Activated naive CD4-positive, alpha-beta T cell treated with anti-CD3 and anti-CD28 coated beads, Interleukin-2, amount 50 U/mL, for 72 hours (primary cell): ENCODE measurements around the gene XKRX. TPM values are rescaled to one million over a fixed set of nuclear protein-coding genes. Genes with fewer than 3 reads are reported as not detected.

Source experiments
- ATAC-seq, 2 donors: fragments of 150-1000 bp; cut with Tn5 transposase; 2 replicates each; pipeline ENCODE4 v1.10.0; 2021; ENCODE audit warnings: mild to moderate bottlenecking in 2 of 2, moderate library complexity in 2 of 2
- DNase-seq, 2 donors: peaks; one replicate each; pipeline ENCODE4 v3.0.0; 2021 to 2022; ENCODE audit warnings: low spot score in 2 of 2
- H3K27ac Mint-ChIP-seq, 2 donors: one replicate each; pipeline ENCODE4 v1.8.0; 2022; ENCODE audit warnings: mild to moderate bottlenecking in 2 of 2, mixed read lengths in 2 of 2
- H3K36me3 Mint-ChIP-seq, 2 donors: one replicate each; pipeline ENCODE4 v1.8.0; 2022; ENCODE audit warnings: mixed read lengths in 2 of 2
- H3K9me3 Mint-ChIP-seq, 2 donors: one replicate each; pipeline ENCODE4 v1.8.0; 2022; ENCODE audit warnings: mixed read lengths in 2 of 2
- total RNA-seq, 2 donors: library from RNA; stranded (reverse); gene quantifications; one replicate each; pipeline ENCODE4 v1.2.3, GENCODE V29; 2022

Gene XKRX
- total RNA-seq, 2 donors from 2014 or later = 0.77 to 2.0 TPM

DNA sequence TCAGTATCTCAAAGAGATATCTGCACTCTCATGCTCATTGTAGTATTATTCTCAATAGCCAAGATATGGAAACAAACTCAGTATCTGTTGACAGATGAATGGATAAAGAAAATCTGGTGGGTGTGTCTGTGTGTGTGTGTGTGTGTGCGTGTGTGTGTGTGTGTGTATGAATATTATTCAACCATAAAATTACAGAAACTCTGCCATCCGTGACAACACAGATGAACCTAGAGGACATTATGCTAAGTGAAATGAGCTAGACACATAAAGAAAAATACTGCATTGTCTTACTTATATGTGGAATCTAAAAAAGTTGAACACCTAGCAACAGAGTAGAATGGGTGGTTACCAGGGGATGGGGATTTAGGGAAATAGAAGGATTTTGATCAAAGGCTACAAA lies 13.2 kb downstream of the XKRX start:
- Mint-ChIP-seq H3K36me3 (peaks cover 0 to 8% of the 10 kb centered on the region in 2 donors), H3K9me3 (no peaks in the 10 kb centered on the region)
- DNase-seq = no peak

GRCh38 chrX:100913111-100913510 lies 15.6 kb downstream of the XKRX start:
- DNase-seq = no peak
- ATAC-seq = no peak
- H3K36me3 Mint-ChIP-seq = peaks cover 0 to 8% of the 10 kb centered on the region in 2 donors
- H3K9me3 Mint-ChIP-seq = no peaks in the 10 kb centered on the region
- no peak overlapping the region for H3K27ac Mint-ChIP-seq

More for the DNA sequence above, 13.2 kb downstream of the XKRX start:
- H3K27ac Mint-ChIP-seq = no peak overlapping the region
- no peak for ATAC-seq

DNA sequence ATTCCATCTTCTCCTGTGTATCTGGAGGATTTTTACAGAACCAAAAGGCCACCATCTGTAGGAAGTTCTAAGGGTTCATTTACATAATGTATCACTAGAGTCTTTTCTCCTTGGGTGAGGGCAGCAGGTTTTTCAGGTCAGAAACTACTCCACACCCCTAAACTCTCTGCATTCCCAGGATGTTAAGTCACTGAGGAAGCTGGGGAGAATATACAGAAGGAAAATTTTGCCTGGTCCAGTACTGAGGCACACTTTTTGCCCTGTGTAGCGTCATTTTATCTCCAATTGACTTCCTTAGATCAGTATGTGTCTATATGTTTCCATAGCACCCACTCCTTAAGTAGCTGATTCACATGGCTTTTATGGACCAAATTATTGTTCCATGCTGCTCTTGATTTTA lies 17.0 kb downstream of the XKRX start:
- Mint-ChIP-seq H3K36me3 (peaks cover 0 to 8% of the 10 kb centered on the region in 2 donors), H3K27ac (no peak overlapping the region), H3K9me3 (no peaks in the 10 kb centered on the region)
- no peak for ATAC-seq
- no peak for DNase-seq

DNA sequence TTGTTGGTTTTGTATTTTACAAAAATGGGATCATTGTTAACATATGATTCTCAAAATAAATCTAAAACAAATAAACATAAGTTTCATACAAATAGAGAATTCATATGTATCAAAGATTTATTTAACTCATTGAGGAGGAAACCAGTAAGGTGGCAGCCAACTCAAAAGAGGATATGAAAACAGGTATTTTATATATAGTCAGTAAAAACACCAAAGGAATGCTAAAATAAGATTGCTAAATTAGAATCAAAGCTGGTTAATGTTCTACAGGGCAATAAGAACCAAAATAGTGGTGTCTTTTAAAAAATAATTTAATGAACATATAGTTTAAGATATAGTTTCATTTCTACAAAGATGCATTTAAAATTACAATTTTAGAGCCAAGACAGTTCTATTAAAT lies 23.1 kb downstream of the XKRX start:
- no peaks in the 10 kb centered on the region for H3K9me3 Mint-ChIP-seq

DNA sequence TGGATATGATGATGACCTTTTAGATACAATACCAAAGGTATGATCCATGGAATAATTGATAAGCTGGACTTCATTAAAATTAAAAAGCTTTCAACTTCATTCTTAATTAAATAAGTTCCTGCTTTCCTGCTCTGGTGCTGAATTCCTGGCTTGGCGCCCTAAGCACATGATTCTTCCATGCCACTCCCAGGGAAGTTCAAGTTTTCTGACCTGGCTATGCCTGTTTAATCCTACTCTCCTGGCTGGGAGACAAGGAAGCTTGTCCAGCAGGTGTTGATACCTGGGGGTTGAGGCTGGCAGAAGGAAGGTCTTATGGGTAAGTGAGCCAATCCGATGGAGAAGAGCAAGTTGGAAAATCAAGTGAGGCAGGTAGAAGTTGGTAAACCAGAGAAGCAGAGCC lies 24.3 kb downstream of the XKRX start:
- H3K27ac Mint-ChIP-seq = no peak overlapping the region
- ATAC-seq (no peak), DNase-seq (no peak)
- no peaks in the 10 kb centered on the region for H3K9me3 Mint-ChIP-seq
- H3K36me3 Mint-ChIP-seq = no peaks in the 10 kb centered on the region

More for the DNA sequence above, 23.1 kb downstream of the XKRX start:
- no peak for DNase-seq
- Mint-ChIP-seq H3K36me3 (no peaks in the 10 kb centered on the region), H3K27ac (no peak overlapping the region)
- ATAC-seq = no peak

- Mint-ChIP-seq H3K9me3 (no peaks in the 10 kb centered on the region), H3K27ac (no peak overlapping the region), H3K36me3 (no peaks in the 10 kb centered on the region)
- DNase-seq = peak in 1 of 2 donors; percentile 3
- peak; percentile 77 to 78 for ATAC-seq
Measured at GRCh38 chrX:100895365-100896075, 33.2 kb downstream of the XKRX start.

DNA sequence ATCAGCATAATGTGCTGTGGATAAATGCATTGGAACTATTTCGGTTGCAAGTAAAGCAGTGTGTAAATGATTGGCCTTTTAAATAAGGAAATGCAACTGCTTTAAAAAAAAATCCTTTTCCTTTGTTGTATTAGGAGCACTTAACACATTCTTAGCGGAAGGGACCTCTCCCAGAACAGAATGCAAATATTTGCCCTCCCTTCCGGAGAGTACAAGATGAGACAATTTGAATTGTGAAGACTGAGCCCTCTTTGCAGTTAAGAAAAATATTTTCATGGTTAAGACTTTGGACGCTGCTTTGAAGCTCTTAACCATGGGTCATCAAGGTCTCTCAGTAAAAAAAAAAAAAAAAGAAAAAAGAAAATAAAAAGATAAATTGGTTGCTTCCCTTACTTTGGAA lies 45.1 kb downstream of the XKRX start:
- DNase-seq = no peak
- Mint-ChIP-seq H3K9me3 (no peaks in the 10 kb centered on the region), H3K36me3 (no peaks in the 10 kb centered on the region), H3K27ac (no peak overlapping the region)
- ATAC-seq = no peak

DNA sequence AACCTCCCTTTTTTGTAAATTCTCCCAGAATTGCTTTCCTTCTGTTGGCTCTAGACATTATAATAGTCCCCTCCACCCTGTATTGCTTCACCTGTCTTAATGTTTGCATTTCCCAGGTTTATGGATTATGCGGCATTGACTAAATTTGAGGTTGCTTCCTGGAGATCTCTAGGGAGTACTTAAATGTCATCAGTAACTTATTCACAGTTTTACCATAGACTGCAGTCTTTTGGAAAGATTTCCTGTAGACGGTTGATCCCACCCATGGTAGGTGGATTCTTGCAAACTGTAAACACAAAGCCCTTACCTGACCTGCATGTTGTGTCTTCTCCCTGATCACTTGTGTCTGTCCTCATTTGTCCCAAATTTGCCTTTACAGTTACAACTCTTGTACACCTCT lies 48.3 kb downstream of the XKRX start:
- H3K36me3 Mint-ChIP-seq = no peaks in the 10 kb centered on the region
- H3K27ac Mint-ChIP-seq = no peak overlapping the region
- ATAC-seq (no peak), DNase-seq (no peak)
- H3K9me3 Mint-ChIP-seq = no peaks in the 10 kb centered on the region

GRCh38 chrX:100874325-100874724 lies 54.4 kb downstream of the XKRX start, which contains the start of gene NOX1:
TSS of gene NOX1 (minus strand) at chrX:100874359. CDS start at chrX:100874139, 220 bp downstream.
- no peak for DNase-seq
- ATAC-seq = no peak
- H3K36me3 Mint-ChIP-seq = no peaks in the 10 kb centered on the region
- H3K27ac Mint-ChIP-seq = no peak within 1 kb of the TSS
- H3K9me3 Mint-ChIP-seq = no peaks in the 10 kb centered on the region

DNA sequence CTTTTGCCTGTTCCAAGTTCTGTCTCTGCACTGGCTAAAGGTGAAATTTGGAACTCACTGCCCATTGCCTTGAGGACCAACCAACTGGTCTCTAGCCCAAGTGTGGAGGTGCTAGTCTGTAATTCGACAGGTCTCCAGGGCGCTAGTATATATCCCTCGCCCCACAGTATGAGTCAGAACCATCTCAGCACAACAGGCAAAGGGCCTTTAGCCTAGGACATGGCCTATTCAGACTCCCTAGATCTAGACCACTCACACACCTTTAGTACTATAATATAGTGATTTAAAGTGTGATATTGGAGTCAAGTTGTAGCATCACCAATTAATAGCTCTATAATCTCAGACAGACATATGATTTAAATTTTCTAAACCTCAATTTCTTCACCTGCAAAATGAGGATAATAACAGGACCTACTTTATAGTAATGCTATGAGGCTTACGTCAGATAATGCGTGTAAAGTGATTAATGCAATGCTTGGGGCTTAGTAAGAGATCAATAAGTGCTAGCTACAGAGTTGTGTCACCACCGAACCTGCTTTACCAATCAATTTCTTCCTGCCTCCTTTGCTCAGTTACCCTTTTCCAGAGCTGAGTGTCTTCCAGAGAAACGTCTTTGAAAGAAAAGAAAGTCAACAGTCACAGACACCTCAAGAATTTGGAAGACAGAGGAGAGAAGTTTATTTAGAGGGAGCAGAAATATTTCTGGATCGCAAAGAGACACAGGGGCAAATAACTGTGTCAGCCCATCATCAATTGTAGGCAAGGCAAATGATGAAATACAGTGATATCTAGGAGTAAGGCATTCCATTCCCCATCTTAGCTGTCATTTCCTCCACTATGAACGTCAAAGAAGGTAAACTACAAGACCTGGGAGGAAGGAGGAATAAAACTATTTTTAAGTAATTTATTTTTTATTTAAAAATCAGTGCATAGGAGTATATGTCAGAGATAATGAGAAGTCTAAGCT lies 56.8 kb downstream of the XKRX start:
- Mint-ChIP-seq H3K9me3 (no peaks in the 10 kb centered on the region), H3K27ac (no peak overlapping the region), H3K36me3 (no peaks in the 10 kb centered on the region)
- ATAC-seq (no peak), DNase-seq (no peak)

GRCh38 chrX:100870527-100870926 lies 58.2 kb downstream of the XKRX start:
- H3K36me3 Mint-ChIP-seq = no peaks in the 10 kb centered on the region
- H3K27ac Mint-ChIP-seq = no peak overlapping the region
- no peak for DNase-seq
- no peaks in the 10 kb centered on the region for H3K9me3 Mint-ChIP-seq
- no peak for ATAC-seq

DNA sequence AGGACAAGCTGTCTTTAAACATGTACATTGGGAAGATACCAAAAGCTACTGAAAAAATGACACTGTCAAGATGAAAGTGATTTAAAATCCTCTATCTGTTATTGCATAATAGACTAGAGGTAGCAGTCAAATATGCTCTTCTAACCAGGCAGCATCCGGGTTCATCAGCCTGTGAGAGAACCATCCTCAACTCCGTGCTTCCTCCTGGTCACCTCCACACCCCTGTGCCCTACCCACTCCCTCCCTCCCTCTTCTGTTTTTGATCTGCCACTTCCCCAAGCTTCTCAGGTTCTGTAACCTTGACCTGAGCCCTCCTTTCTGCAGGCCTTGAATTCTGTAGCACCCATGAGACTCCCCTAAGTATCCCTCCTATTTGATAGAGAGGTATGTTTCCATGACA lies 60.4 kb downstream of the XKRX start:
- ATAC-seq = no peak
- H3K27ac Mint-ChIP-seq = no peak overlapping the region
- H3K9me3 Mint-ChIP-seq = no peaks in the 10 kb centered on the region
- no peak for DNase-seq
- H3K36me3 Mint-ChIP-seq = no peaks in the 10 kb centered on the region

DNA sequence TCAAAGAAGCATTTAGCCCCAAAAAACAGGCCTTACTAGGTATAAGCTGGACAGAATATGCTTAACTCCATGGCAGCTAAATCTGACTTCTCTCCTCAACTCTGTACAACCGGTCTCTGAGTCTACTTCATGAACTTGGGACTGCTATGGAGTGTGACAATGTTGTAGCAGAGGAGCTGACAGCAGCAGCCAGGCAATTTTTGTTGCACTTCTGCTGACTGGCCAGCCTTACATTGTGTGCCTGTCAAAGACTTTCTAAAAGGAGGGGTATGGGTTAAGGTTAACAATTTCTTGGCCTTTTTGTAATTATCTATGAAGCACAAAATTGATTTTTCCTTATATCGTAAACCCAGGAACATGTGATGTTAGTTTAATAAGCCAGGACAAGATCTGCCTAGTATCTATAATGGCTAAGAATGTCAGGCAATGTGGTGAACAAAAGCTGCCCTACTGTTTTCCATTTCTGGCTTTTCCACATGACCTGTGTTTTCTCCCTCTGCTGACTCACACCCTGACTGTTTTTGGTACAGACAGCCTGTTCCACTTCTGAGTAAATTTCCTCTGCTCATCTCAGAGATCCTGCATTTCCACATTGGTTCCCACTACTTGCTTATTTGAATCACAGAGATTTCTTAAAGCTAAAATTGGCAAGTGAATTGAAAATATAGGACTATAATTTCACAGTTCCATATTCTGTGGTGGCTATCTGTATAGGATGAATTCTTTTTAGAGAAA lies 63.9 kb downstream of the XKRX start:
- Mint-ChIP-seq H3K9me3 (no peaks in the 10 kb centered on the region), H3K27ac (no peak overlapping the region), H3K36me3 (no peaks in the 10 kb centered on the region)
- DNase-seq (no peak), ATAC-seq (peak in 1 of 2 donors; percentile 13)

Other genes starting within 250 kb of the XKRX start
- not detected for gene SYTL4, start 196.8 kb downstream of the XKRX start, total RNA-seq
- 10 to 100 TPM; 30.9 to 52.5 TPM for gene CSTF2, start 108.5 kb downstream of the XKRX start, total RNA-seq
- not detected for gene NOX1, start 54.6 kb downstream of the XKRX start, total RNA-seq
- gene ARL13A, start 40.8 kb upstream of the XKRX start, total RNA-seq = not detected
- gene TRMT2B, start 123.2 kb upstream of the XKRX start, total RNA-seq = 10 to 100 TPM; 25.3 to 34.1 TPM
- not detected for gene TMEM35A, start 150.0 kb upstream of the XKRX start, total RNA-seq
- gene CENPI, start 169.3 kb upstream of the XKRX start, total RNA-seq = 10 to 100 TPM; 25.4 to 31.1 TPM